ENCODE measurements around the gene DOCK8.

The DOCK8 gene

GRCh38 chr9:463455-464171 is 248.9 kb downstream of the DOCK8 start:
- no peak for TF ChIP-seq ZNF274 (IDR thresholded peaks at IDR 0.05; ENCODE audit: low read depth, low read length)
- H3K4me3 ChIP-seq (ENCODE audit: low read length): no peak overlapping the region

- H3K4me3 ChIP-seq (ENCODE audit: low read length): no peak overlapping the region
Measured at GRCh38 chr9:466747-467146, 252.1 kb downstream of the DOCK8 start.

GRCh38 chr9:468766-469426 is 254.2 kb downstream of the DOCK8 start:
- no peak for TF ChIP-seq ZNF274 (IDR thresholded peaks at IDR 0.05; ENCODE audit: low read depth, low read length)
- peak overlapping the region; percentile 49; the same call in 1 of the 2 replicates for H3K4me3 ChIP-seq (ENCODE audit: low read length)

More at GRCh38 chr9:466747-467146, 252.1 kb downstream of the DOCK8 start:
- no peak for TF ChIP-seq ZNF274 (IDR thresholded peaks at IDR 0.05; ENCODE audit: low read depth, low read length)

- TF ChIP-seq ZNF274 (IDR thresholded peaks at IDR 0.05; ENCODE audit: low read depth, low read length): no peak
- H3K4me3 ChIP-seq (ENCODE audit: low read length): peak overlapping the region; percentile 62; the same call in 1 of the 2 replicates
Measured at GRCh38 chr9:469672-470551, 255.2 kb downstream of the DOCK8 start.

GRCh38 chr9:470552-471194 is 256.0 kb downstream of the DOCK8 start:
- no peak for TF ChIP-seq ZNF274 (IDR thresholded peaks at IDR 0.05; ENCODE audit: low read depth, low read length)

GRCh38 chr9:471320-471719 is 256.7 kb downstream of the DOCK8 start:
- TF ChIP-seq ZNF274 (IDR thresholded peaks at IDR 0.05; ENCODE audit: low read depth, low read length): no peak
- H3K4me3 ChIP-seq (ENCODE audit: low read length): no peak overlapping the region

More at GRCh38 chr9:470552-471194, 256.0 kb downstream of the DOCK8 start:
- H3K4me3 ChIP-seq (ENCODE audit: low read length): peak overlapping the region; percentile 62; the same call in 1 of the 2 replicates

GRCh38 chr9:472479-473075 is 257.9 kb downstream of the DOCK8 start:
- H3K4me3 ChIP-seq (ENCODE audit: low read length): no peak overlapping the region
- no peak for TF ChIP-seq ZNF274 (IDR thresholded peaks at IDR 0.05; ENCODE audit: low read depth, low read length)

GRCh38 chr9:477193-477592 is 262.5 kb downstream of the DOCK8 start:
- H3K4me3 ChIP-seq (ENCODE audit: low read length): no peak overlapping the region
- TF ChIP-seq ZNF274 (IDR thresholded peaks at IDR 0.05; ENCODE audit: low read depth, low read length): no peak

GRCh38 chr9:479304-479970 is 264.8 kb downstream of the DOCK8 start:
- no peak overlapping the region for H3K4me3 ChIP-seq (ENCODE audit: low read length)
- no peak for TF ChIP-seq ZNF274 (IDR thresholded peaks at IDR 0.05; ENCODE audit: low read depth, low read length)

- TF ChIP-seq ZNF274 (IDR thresholded peaks at IDR 0.05; ENCODE audit: low read depth, low read length): no peak
Measured at GRCh38 chr9:479971-480350, 265.3 kb downstream of the DOCK8 start.

GRCh38 chr9:482739-483138 is 268.1 kb downstream of the DOCK8 start:
- no peak overlapping the region for H3K4me3 ChIP-seq (ENCODE audit: low read length)
- no peak for TF ChIP-seq ZNF274 (IDR thresholded peaks at IDR 0.05; ENCODE audit: low read depth, low read length)

More at GRCh38 chr9:479971-480350, 265.3 kb downstream of the DOCK8 start:
- H3K4me3 ChIP-seq (ENCODE audit: low read length): no peak overlapping the region

- no peak for TF ChIP-seq ZNF274 (IDR thresholded peaks at IDR 0.05; ENCODE audit: low read depth, low read length)
Measured at GRCh38 chr9:486156-486555, 271.5 kb downstream of the DOCK8 start.

GRCh38 chr9:487429-487828 is 272.8 kb downstream of the DOCK8 start:
- no peak for TF ChIP-seq ZNF274 (IDR thresholded peaks at IDR 0.05; ENCODE audit: low read depth, low read length)
- H3K4me3 ChIP-seq (ENCODE audit: low read length): no peak overlapping the region

More at GRCh38 chr9:486156-486555, 271.5 kb downstream of the DOCK8 start:
- H3K4me3 ChIP-seq (ENCODE audit: low read length): no peak overlapping the region
